ENCODE results near the gene SORD. TPM values are rescaled to one million over a fixed set of nuclear protein-coding genes. Genes with fewer than 3 reads are reported as not detected.
"Not testable (repeated sequence)": the region's sequence is repeated elsewhere in the genome, so short reads cannot be mapped to it uniquely, and the experiment has no call there.

SORD gene
- polyA plus RNA-seq, 3 donors: 28.0 to 45.8 (median 40.1) TPM

DNA sequence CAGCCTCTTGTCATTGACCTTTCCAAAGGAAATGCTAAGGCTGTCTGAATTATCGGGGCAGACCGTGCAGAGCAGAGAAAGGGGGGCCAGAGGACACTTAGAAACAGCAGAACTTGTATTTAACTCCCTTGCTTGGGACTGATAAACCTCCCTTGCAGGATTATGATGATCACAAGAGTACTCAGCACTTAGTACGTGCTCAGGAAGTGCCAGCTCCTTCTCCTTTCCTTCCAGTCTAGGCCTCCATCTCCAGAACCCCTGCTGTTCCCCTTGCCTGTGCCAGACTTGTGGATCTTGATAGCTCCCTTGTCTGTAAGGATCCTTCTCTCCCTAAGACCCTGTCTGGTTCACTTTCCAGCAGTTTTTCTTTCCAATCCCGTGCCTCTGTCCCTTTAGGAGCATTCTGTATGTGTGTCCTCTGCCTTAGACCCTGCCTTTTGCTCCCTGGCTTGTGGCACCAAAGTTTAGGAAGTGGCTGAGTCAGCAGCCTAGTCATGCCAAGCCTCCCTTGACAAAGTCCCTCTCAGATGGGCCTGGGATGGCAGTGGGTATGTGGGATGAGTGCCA, 747 bp downstream of the SORD start:
- DNase-seq (ENCODE audit: low read depth in 3 of 3, low spot score in 2 of 3): no peak

DNA sequence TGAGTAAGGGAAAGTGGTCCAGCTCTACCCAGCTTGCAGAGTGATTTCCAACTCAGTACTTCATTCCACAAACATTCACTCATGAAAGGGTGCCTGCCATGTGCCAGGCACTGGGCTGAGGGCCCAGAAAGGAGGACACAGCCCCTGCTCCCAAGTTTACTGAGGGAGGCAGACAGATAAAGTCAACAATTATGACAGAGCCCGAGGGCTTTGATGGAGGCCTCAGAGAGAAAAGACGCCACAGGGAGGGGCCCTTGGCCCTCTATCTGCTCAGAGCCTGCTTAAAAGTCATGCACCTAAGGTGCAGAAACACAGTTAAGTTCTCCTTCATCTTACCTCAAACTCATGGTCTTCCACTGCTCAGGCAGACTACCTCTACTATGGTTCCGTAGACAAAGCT, 1.7 kb downstream of the SORD start:
- DNase-seq (ENCODE audit: low read depth in 3 of 3, low spot score in 2 of 3): not testable (repeated sequence)

DNA sequence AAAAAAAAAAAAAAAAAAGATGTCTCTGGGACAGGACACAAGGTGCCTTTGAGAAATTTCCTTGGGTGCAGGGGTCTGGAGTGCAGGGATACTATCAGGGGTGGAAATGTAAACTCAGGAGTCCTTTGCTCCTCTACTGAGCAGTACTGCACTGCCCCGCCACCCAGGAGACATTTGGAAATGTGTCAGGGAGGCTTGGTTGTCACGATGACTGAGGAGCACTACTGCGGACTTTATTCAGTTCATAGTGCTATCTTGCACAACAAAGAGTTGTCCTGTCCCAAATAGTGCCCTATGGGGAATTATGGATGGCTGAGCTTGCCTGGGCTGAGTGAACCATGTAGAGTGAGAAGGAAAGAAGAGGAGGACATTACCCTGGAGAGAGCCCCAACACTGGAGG, 2.6 kb downstream of the SORD start:
- DNase-seq (ENCODE audit: low read depth in 3 of 3, low spot score in 2 of 3): not testable (repeated sequence)

DNA sequence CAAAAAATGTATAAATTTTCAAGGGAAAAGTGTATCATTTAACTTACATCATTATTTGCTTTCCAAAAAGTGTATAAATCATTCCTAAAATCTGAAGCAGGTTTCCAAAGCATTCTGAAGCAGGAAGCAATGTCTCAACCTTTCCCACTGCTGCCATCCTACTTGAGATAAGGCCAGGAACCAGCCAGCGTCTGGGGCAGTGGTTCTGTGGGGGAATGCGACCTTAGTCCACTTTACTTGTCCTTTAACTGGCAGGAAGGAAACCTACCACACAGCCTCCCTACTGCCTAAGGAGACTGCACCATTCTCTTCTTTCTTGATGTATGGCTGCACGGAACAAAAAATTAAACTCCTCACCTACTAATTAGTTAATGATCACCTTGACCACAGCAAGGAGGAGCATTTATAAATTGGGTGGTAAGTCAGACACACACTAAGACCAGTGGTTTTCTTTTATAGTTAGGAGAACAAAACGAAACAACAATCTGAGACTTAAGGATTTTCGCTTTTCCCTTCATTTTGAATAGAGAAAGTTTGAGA, 3.7 kb downstream of the SORD start:
- no peak for DNase-seq (ENCODE audit: low read depth in 3 of 3, low spot score in 2 of 3)

DNA sequence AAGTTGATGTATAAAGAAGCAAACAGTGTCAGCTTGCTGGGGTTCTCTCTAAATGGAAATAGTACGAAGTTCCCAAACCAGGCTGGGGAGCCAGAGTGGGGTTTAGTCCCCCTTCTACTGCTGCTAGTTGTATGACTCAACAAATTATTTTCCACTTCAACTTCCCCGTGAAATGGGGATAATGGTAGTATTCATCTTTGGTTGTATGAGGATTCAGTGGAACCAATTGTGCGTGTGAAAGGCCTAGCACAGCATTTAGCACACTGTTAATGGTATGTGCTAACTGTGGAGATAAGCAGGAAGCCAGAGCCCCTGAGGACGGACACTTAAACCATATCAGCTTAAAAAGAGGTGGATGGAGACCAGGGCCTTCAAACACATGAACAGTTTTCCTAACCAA, 4.2 kb downstream of the SORD start:
- DNase-seq (ENCODE audit: low read depth in 3 of 3, low spot score in 2 of 3): no peak

DNA sequence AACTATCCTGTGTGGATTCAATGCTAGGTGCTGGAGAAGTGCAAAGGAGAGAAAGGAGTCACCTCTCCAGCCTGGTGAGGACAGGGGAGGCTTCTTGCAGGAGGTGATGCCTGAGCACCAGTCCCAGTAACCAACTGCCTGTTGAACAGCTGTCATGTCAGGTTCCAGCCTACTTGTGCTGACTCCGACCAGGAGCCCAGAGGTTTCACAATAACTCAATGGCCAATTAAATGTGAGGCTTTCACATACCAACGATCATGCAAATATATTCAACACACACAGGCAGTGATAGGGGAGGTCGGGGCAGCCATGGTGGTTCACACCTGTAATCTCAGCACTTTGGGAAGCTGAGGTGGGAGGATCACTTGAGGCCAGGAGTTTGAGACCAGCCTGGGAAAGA, 7.7 kb downstream of the SORD start:
- DNase-seq (ENCODE audit: low read depth in 3 of 3, low spot score in 2 of 3): no peak

DNA sequence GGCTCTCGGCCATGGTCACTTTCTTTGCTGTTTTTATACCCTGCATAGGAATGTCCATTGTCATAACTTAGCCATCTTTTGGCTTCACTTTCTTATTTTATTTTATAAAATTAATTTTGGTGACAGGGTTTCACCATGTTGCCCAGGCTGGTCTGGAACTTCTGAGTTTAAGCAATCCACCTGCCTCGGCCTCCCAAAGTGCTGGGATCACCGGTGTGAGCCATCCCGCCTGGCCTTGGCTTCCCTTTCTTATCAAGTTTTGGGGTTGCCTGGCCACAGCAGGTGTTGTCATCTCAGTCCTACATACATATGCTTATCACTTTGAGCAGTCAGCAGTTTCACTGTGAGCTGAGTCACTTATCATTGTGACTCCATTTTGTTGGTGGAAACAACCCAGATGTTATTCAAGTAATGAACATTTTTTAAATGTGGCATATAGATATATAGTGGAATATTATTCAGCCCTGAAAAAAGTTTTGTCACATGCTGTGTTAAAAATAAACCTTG, 8.6 kb downstream of the SORD start:
- DNase-seq (ENCODE audit: low read depth in 3 of 3, low spot score in 2 of 3): not testable (repeated sequence)

DNA sequence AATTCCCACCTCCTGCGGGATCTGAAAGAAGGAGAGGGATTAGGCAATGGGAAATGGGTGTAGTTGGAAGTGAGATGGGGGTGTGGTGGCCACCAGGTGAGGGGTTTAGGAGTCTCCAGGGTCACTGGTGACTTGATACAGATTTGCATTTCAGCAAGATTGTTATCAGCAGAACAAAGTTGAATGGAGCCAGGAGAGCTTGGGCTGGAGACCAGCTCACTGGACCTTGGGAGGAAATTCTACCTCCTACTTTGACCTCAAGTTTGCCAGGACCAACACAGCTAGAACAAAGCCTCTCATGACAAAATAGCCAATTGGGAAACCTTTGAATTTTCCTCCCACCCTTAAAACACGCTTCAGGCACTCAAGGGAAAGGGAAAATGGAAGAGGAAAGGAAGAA, 9.5 kb downstream of the SORD start:
- not testable (repeated sequence) for DNase-seq (ENCODE audit: low read depth in 3 of 3, low spot score in 2 of 3)

DNA sequence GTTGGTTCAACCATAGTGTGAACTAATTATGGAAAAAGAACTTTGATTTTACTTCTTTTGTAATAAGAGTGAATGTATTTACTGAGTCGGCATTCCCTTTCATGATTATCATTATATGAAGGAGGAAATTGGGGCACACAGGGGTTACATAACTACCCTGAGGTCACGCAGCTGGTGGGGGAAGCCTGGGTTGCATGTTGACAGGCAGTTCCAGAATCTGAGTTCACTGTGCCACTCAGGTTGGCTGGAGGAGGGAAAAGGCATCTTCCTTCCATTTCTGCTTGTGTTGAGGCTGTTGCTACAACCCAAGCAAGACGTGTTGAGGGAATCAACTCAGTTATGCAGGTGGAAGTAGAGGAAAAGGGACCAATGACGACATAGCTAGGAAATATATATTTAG, 11.1 kb downstream of the SORD start:
- not testable (repeated sequence) for DNase-seq (ENCODE audit: low read depth in 3 of 3, low spot score in 2 of 3)

DNA sequence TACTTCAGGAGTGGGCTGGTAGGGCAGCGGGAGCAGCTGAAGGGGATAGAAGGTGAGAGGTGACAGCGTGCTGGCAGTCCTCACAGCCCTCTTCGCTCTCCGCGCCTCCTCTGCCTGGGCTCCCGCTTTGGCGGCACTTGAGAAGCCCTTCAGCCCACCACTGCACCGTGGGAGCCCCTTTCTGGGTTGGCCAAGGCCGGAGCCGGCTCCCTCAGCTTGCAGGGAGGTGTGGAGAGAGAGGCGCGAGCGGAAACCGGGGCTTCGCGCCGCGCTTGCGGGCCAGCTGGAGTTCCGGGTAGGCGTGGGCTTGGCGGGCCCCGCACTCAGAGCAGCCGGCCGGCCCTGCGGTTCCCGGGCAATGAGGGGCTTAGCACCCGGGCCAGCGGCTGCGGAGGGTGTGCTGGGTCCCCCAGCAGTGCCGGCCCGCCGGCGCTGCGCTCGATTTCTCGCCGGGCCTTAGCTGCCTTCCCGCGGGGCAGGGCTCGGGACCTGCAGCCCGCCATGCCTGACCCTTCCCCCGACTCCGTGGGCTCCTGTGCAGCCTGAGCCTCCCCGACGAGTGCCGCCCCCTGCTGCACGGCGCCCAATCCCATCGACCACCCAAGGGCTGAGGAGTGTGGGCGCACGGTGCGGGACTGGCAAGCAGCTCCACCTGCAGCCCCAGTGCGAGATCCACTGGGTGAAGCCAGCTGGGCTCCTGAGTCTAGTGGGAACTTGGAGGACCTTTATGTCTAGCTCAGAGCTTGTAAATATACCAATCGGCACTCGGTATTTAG, 11.8 kb downstream of the SORD start:
- DNase-seq (ENCODE audit: low read depth in 3 of 3, low spot score in 2 of 3): not testable (repeated sequence)

DNA sequence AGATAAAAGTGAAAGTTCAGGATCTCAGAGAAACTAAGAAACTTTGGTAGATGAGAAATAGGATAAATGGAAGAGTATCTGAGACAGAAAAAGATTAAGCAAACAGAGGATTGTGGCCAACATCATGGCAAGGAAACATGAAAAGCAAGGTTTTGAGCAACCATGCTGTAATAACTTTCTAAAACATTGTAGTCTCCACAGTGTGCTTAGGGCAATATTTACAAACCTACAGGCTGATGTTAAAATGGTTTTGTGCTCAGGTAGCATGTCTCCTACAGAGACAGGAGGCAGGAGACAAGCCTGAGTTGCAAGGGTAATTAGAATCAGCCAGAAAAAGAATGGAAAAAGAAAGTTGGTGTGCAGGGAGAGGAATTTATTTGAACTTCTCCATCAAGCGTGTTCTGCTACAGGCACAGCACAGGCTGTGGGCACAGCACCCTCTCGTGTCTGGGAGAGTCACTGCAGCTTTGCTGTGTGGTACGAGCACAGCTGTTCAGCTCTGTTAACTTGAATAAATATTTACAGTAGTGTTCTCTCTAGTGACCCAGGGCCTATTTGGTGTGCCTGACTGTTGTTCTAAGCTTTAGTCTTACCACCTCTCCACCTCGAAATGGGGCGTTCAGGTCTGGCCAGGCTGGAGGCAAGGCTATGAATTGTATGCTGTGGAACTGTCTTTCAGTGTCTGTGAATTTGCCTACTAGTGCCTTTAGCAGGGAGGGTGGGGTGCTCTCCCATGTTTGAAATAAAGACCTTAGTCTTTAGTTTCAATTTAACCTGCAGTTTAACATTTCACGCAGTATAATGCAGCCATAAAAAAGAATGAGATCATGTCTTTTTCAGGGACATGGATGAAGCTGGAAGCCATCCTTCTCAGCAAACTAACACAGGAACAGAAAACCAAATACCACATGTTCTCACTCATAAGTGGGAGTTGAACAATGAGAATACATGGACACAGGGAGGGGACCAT, 14.1 kb downstream of the SORD start:
- DNase-seq (ENCODE audit: low read depth in 3 of 3, low spot score in 2 of 3): peak in 2 of 3 donors; percentile 42 to 63

DNA sequence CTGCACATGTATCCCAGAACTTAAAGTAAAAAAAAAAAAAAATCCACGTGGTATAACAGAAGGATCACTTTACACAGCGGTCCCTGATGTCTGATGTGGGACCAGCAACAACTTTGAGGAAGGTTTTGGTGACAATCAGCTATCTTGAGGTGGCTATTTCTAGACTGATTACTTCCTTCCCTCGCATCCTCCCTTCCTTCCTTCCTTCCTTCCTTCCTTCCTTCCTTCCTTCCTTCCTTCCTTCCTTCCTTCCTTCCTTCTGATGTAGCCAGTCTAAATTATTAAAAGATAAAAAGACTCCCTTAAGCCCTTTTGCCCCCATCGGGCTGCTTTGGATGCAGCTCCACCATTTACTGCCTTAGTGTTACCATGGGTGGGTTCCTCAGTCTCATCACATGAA, 14.9 kb downstream of the SORD start:
- no peak for DNase-seq (ENCODE audit: low read depth in 3 of 3, low spot score in 2 of 3)

DNA sequence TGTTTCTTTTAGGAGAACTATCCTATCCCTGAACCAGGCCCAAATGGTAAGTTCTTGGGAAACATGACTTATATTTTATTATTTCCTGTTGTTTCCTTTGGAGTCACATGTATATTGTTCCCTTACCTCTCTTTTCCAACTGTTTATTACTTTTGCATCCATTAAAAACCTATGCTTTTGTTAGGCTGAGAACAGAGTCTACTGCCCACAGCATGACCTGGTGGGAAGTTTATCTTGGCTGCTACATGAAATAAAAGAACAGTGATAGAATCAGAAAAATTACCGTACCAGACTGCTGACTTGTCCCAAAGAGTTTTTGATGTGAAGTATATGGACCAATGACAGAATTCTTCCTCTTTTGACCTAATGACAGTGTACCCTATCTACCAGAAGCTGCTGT, 17.4 kb downstream of the SORD start:
- DNase-seq (ENCODE audit: low read depth in 3 of 3, low spot score in 2 of 3): not testable (repeated sequence)

DNA sequence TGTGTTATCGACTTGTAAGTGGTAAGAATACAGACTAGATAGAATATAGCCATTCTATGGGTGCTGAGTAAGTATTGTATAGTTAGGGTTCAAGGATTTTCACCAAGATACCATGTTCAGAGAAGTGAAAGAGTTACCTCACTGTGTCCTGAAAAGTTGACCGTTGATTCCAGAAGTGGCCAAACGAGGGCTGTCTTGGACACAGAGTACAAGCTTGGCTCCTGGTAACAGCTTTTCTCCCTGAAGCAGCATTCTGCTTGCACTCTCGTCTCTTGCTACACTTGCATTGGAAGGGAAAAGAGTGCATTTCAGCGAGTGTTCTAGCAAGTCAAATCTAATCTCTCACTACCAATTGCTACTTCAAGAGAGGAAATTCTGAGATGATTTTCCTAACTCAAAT, 18.5 kb downstream of the SORD start:
- not testable (repeated sequence) for DNase-seq (ENCODE audit: low read depth in 3 of 3, low spot score in 2 of 3)

DNA sequence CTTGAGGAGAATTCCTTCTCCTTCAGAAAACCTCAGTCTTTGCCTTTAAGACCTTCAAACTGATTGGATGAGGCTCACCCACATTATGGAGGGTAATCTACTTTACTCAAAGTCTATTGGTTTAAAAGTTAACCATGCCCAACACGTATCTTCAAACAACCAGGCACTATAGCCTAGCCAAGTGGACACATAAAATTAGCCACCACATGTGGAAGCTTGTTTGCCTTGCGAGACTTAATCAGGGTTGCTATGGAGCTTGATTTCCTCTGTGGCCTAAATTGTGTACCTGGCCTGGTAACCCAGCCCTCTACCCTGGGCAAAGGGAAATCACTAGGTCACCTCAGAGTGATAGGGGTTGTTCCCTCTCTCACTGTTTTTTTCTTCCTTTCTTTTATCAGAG, 19.9 kb downstream of the SORD start:
- not testable (repeated sequence) for DNase-seq (ENCODE audit: low read depth in 3 of 3, low spot score in 2 of 3)

DNA sequence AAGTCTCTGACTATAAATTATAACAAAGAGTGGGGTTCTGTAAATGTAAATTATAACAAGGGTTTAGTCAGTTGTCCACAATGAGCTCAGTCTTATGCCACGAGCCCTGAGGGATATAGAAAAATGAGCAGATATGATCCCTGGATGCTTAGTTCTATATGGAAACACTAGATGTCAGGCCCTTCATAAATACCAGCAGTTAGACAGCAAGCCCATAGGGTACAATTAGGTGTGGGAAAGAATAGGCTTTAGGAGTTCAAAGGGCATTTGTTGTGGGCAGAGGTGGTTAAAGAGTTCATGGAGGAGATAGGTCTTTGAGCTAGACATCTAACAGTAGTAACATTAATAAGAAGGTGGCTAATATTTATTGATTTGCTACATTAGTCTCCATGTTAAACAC, 21.3 kb downstream of the SORD start:
- not testable (repeated sequence) for DNase-seq (ENCODE audit: low read depth in 3 of 3, low spot score in 2 of 3)

DNA sequence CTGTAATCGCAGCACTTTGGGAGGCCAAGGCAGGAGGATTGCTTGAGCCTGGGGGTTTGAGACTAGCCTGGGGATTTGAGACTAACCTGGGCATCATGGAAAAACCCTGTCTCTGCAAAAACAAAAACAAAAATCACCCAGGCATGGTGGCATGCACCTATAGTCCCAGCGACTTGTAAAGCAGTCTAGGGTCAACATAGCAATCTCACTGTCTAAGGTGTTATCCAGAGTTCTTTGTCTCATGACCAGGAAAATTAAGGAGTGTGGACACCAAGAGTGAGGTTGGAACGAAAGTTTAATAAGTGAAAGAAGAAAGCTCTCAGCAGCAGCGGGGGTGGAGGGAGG, 25.4 kb downstream of the SORD start:
- DNase-seq (ENCODE audit: low read depth in 3 of 3, low spot score in 2 of 3): not testable (repeated sequence)

DNA sequence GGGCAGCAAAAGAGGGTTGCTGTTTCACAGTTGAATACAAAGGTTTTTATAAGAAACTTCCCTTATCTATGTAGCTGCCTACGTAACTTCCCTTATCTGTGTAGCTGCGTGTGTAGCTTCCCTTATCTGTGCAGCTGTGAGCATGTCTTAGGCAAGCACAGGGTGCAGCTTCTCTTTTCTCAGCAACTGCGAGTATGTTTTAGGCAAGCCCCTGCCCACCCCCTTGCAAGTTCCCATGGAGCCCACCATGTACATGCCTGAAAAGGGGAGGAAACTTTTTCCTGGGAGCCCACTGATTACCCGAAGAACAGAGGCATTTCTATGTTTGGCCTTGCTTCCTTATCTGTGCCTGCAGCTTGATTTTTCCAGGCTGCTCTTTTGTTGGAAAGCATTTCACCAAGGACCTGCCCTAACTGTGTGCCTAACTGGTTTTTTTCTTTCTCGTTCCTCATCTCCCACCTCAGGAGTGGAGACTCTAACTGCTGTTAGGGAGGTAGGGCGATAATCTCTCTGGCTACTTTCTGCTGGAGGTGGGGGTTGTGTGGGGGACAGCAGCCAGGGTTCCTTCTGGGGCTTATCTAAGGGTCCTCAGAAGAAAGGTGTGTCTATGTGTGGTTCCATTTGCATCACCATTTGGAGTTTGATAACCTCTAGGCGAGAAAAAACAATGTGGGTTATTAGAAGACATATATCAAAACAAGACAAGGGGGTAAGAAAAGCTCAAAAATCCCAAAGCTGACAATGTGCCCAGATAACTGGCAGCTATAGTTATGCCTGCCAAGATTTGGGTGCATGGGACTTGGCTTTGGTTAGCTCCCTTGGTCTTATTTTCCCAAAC, 26.0 kb downstream of the SORD start:
- DNase-seq (ENCODE audit: low read depth in 3 of 3, low spot score in 2 of 3): no peak

DNA sequence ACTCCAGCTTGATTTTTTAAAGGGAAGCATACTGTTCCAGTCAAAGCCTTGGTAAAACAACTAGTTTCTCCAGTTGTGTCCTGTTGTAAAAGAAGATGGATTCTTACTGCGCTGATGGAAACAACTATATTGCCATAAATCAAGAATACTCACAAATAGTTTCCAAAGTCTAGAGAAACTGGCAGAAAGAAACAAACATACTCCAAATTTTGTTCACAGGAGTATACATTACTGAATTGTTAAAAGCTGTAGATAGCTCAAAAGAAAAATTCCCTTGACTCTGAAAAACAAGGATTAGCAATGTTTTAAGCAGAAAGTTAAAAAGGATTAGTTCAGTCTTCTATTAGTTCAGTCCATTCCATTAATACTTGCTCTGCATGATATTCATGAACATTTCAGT, 27.6 kb downstream of the SORD start:
- no peak for DNase-seq (ENCODE audit: low read depth in 3 of 3, low spot score in 2 of 3)

DNA sequence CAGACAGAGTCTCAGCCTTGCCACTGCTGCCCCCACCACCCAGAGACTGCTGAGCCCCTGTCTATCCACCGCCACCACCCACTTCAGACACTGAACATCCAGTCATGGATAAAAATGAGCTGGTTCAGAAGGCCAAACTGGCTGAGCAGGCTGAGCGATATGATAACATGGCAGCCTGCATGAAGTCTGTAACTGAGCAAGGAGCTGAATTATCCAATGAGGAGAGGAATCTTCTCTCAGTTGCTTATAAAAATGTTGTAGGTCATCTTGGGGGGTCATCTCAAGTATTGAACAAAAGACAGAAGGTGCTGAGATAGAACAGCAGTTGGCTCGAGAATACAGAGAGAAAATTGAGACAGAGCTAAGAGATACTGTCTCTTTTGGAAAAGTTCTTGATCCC, 29.7 kb downstream of the SORD start:
- DNase-seq (ENCODE audit: low read depth in 3 of 3, low spot score in 2 of 3): not testable (repeated sequence)

Data from right renal cortex interstitium (tissue), 3 donors.